Fibroblast of villous mesenchyme (primary cell): ENCODE data around the gene NTM. TPM values are rescaled to one million over a fixed set of nuclear protein-coding genes. Genes with fewer than 3 reads are reported as not detected.

Experiments used
- DNase-seq: peaks from one replicate; pipeline ENCODE4 v3.0.0-alpha.2; 2010; ENCODE audit warnings: low read depth
- H3K4me3 ChIP-seq: 2 replicates; pipeline ENCODE4 v1.5.1; 2011; ENCODE audit warnings: low read depth, mild to moderate bottlenecking, low read length
- total RNA-seq: library from RNA; depleted of rRNA; stranded (reverse); fragments of >200 nt; gene quantifications from 2 replicates; pipeline ENCODE4 v1.2.3, GENCODE V29; 2012
- TF ChIP-seq, protein P1 (sequence below): IDR thresholded peaks from 2 replicates; pipeline ENCODE4 v1.5.1; 2012; ENCODE audit warnings: low read depth, mild to moderate bottlenecking, low read length; ENCODE audit not compliant: insufficient read depth

The NTM gene
- total RNA-seq, 1 donor = 7.3 TPM

DNA sequence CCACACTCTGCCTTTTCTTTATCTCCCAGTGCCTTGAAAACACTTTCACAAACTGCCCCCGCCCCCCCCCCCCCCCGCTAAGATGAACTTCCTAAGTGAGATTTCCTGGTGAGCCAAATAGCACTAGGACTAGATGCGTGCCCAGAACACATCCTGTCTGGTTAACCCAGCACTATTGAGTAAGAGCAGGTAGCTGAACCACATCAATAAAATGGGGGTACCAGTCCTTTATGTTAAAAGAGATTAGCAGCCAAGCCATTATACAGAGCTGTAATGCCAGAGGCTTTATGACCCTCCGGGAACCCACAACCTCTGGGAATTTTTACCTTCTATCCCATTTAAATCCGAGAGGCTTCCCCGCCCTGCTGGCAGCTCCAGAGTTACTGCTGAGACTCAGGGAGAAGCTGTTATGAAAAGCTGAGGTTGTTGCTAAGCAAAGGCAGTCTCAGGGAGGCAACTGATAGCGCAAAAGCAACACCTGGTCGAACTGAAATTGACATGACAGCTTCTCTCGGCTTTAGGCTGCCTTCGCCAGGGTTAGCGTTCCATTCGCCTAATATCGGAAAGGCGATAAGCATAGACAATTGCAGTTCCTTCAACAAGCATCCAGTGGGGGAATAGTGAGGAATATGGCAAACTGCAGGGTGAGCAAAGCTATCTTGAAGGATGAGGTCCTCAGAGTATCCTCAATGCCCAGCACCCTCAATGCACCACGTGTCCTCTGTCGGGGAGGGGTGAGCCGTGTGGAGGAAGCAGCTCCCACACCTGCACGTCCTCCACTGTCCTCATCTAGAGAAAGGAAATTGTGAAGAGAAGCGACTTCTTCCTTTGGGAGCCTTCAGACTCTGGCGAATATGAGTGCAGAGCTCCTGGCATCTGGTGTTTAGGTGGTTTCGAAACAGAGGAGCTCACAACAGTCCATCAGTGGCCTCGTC is 977.0 kb downstream of the NTM start:
- no peak for DNase-seq
- TF ChIP-seq, protein P1, sequence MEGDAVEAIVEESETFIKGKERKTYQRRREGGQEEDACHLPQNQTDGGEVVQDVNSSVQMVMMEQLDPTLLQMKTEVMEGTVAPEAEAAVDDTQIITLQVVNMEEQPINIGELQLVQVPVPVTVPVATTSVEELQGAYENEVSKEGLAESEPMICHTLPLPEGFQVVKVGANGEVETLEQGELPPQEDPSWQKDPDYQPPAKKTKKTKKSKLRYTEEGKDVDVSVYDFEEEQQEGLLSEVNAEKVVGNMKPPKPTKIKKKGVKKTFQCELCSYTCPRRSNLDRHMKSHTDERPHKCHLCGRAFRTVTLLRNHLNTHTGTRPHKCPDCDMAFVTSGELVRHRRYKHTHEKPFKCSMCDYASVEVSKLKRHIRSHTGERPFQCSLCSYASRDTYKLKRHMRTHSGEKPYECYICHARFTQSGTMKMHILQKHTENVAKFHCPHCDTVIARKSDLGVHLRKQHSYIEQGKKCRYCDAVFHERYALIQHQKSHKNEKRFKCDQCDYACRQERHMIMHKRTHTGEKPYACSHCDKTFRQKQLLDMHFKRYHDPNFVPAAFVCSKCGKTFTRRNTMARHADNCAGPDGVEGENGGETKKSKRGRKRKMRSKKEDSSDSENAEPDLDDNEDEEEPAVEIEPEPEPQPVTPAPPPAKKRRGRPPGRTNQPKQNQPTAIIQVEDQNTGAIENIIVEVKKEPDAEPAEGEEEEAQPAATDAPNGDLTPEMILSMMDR = no peak
- H3K4me3 ChIP-seq = no peak overlapping the region

- TF ChIP-seq, protein P1 = no peak
- DNase-seq = no peak
- no peak overlapping the region for H3K4me3 ChIP-seq
These were observed 979.7 kb downstream of the NTM start for GRCh38 chr11:132349811-132350733.

- TF ChIP-seq, protein P1 = no peak
- no peak for DNase-seq
- no peak overlapping the region for H3K4me3 ChIP-seq
These were observed 980.6 kb downstream of the NTM start for GRCh38 chr11:132351050-132351449.

- DNase-seq = no peak
- TF ChIP-seq, protein P1 = no peak
- H3K4me3 ChIP-seq = no peak overlapping the region
These were observed 982.1 kb downstream of the NTM start for GRCh38 chr11:132352497-132352896.

DNA sequence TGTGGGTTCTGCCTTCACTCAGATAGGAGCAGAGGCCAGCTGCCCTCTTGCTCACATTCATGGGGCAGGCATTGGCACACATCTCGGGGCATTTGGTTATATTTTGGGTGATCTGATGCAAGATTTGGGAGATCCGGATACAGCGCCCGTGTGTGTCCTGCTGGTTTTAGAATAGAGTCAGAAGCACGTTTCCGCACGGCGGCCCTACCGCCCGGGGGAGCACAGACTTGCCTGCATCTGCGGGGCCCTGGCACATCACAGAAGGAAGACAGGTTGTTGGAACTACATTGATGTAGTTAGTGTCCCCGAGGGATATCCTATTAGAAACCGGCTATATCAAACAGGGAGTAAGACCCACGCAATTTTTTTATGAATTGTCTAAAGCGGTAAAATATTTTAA is 982.8 kb downstream of the NTM start:
- H3K4me3 ChIP-seq = no peak overlapping the region
- DNase-seq = no peak
- TF ChIP-seq, protein P1 = no peak

DNA sequence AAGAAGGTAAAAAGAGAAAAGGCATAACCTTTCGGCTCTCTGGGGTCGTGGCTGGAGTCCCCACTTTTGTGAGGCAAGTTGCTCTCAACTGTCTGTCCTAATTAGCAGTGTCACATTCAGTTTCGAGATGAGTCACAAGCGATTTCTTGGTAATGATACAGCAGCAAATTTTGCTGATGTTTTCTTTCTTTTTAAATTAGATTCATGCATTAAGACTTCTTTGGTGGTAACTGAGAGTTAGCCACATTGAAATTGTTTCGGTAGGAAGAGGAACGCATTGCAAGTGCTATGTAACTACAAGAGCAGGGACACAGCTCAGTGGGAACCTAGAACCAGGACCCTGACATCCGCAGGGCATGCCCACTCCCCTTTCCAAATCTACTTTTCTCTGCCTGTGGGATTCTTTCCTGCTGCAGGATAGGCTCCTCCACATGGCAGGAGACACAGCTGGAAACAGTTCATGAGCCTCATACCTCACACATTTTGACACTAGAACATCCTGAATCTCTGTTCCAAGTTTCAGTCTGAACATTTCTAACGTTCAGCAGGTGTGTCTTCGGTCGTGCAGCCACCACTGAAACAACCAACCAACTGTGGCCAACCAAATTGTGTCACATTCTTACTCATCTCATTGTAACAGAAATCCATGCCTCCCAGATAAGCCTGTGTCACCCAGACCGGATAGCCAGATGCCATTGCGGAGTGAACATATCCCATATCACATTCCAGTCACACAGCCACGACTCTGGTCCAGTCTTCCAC is 987.6 kb downstream of the NTM start:
- no peak overlapping the region for H3K4me3 ChIP-seq
- TF ChIP-seq, protein P1 = no peak
- DNase-seq = no peak
